ENCODE measurements around the gene STX4. TPM values are rescaled to one million over a fixed set of nuclear protein-coding genes. Genes with fewer than 3 reads are reported as not detected.

STX4 gene
- total and polyA plus RNA-seq, 9 of the 15 experiments (the other 6 are each of a cell fraction or from before 2014, with no cell fraction given), result 3.2 to 48.0 (median 21.5) TPM

DNA sequence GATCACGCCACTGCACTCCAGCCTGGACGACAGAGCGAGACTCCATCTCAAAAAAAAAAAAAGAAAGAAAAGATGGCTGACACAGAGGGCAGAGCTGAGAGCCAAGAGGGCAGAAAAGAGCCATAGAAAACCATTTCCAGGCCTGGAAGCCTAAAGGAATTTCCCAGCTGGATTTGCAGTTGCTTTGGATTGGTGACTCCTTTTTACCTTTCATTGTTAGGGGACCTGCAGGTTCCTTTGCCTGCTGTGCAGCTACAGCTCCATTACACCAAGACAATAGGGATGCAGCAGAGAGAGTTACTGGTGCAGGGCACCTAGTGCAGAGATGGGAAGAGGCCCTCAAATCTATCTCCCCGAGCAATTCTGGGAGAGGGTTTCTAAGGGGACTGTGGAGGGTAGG, 22.3 kb downstream of the STX4 start:
- ChIA-PET CTCF (ENCODE audit: low intra/inter-chr PET ratio) (no interaction called here), POLR2A (interaction anchor here (0.6 to 2.0 kb wide), 4 partner anchors 11 to 86 kb away, joined by 3 to 4 read pairs (median 4); partner anchors contain the start of genes ZNF646 and ZNF668)
- FAIRE-seq (no peak), ATAC-seq (no peak), DNase-seq (ENCODE audit: extremely low read depth in 1 of 4, low spot score in 3 of 4) (no peak)
- Histone ChIP-seq H3K9ac (ENCODE audit: insufficient read depth in 1 of 2, low read depth in 2 of 2, low read length in 2 of 2) (no peak overlapping the region), H3K4me1 (replicated peaks in 1 of 2; ENCODE audit: control insufficient read depth in 2 of 2, insufficient read depth in 2 of 2, low read length in 2 of 2) (peaks cover 0 to 3% of the 10 kb centered on the region in 2 experiments; a peak in 2 of 5 replicates), H2AFZ (ENCODE audit: low read depth, low read length) (no peak overlapping the region), H3K9me1 (ENCODE audit: control insufficient read depth, insufficient read depth, low read length) (no peaks in the 10 kb centered on the region), H3K4me3 (no peak overlapping the region), H3K27ac (ENCODE audit: extremely low read depth, low read depth, low read length) (no peak overlapping the region), H3K9me3 (replicated peaks; ENCODE audit: control insufficient read depth, insufficient read depth, low read depth, low read length) (no peaks in the 10 kb centered on the region), H3K4me2 (ENCODE audit: insufficient read depth, low read length) (no peak overlapping the region), H3K27me3 (ENCODE audit: control insufficient read depth in 2 of 2, insufficient read depth in 2 of 2, low read length in 2 of 2) (peaks cover 0 to 1% of the 10 kb centered on the region in 2 experiments; a peak in 1 of 5 replicates), H3K36me3 (ENCODE audit: control insufficient read depth, insufficient read depth, low read length) (peaks cover 4% of the 10 kb centered on the region; the same call in 1 of the 3 replicates), H3K79me2 (ENCODE audit: control insufficient read depth, insufficient read depth, low read length) (no peaks in the 10 kb centered on the region), H4K20me1 (replicated peaks; ENCODE audit: control insufficient read depth, insufficient read depth, low read length) (no peaks in the 10 kb centered on the region)
- BruUV-seq (replicated peaks), result no TSS peak
- no peak for TF ChIP-seq BMI1 (IDR thresholded peaks at IDR 0.05; ENCODE audit: low read length)
- TF ChIP-seq ZFP1 (CRISPR knock-in tag; IDR thresholded peaks at IDR 0.05), result no peak
- TF ChIP-seq EWSR1 (IDR thresholded peaks at IDR 0.05; ENCODE audit: borderline replicate concordance, low read depth, partially characterized antibody), result no peak
- TF ChIP-seq TAF7 (tag; IDR thresholded peaks at IDR 0.05), result no peak
- TF ChIP-seq SMAD2 (IDR thresholded peaks at IDR 0.05; ENCODE audit: low read depth, low read length), result no peak
- TF ChIP-seq ZNF316 (IDR thresholded peaks at IDR 0.05), result no peak
- TF ChIP-seq TEAD2 (tag; IDR thresholded peaks at IDR 0.05), result no peak
- no peak for TF ChIP-seq FOXP1 (CRISPR knock-in tag; IDR thresholded peaks at IDR 0.05)
- no peak for TF ChIP-seq U2AF1 (optimal IDR thresholded peaks at IDR 0.05; ENCODE audit: low read depth, low read length)
- TF ChIP-seq CLOCK (CRISPR knock-in tag; IDR thresholded peaks at IDR 0.05; ENCODE audit: borderline replicate concordance), result no peak
- TF ChIP-seq MAFF (IDR thresholded peaks at IDR 0.05; ENCODE audit: low read length), result no peak
- no peak for TF ChIP-seq RAD51 (IDR thresholded peaks at IDR 0.05; ENCODE audit: borderline replicate concordance, low read depth)
- no peak for TF ChIP-seq ZNF121 (CRISPR knock-in tag; conservative IDR thresholded peaks at IDR 0.05)
- no peak for TF ChIP-seq SMAD3 (CRISPR knock-in tag; conservative IDR thresholded peaks at IDR 0.05)
- no peak for TF ChIP-seq STAG1 (CRISPR knock-in tag; IDR thresholded peaks at IDR 0.05; ENCODE audit: borderline replicate concordance)
- no peak for TF ChIP-seq ELF2 (CRISPR knock-in tag; IDR thresholded peaks at IDR 0.05)
- intact Hi-C loops (cut with micrococcal nuclease), result no loop called here
- in situ Hi-C loops (cut with MboI), result no loop called here
- WGBS (ENCODE audit: insufficient coverage, low coverage, missing lambda C conversion rate), result 42% methylated on average over 3 of the region's 4 CpGs

All from K562 (cell line).